Measurements from ENCODE around the gene HILPDA. TPM values are rescaled to one million over a fixed set of nuclear protein-coding genes. Genes with fewer than 3 reads are reported as not detected.

HILPDA gene, protein sequence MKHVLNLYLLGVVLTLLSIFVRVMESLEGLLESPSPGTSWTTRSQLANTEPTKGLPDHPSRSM
- total RNA-seq, result 49.4 TPM

DNA sequence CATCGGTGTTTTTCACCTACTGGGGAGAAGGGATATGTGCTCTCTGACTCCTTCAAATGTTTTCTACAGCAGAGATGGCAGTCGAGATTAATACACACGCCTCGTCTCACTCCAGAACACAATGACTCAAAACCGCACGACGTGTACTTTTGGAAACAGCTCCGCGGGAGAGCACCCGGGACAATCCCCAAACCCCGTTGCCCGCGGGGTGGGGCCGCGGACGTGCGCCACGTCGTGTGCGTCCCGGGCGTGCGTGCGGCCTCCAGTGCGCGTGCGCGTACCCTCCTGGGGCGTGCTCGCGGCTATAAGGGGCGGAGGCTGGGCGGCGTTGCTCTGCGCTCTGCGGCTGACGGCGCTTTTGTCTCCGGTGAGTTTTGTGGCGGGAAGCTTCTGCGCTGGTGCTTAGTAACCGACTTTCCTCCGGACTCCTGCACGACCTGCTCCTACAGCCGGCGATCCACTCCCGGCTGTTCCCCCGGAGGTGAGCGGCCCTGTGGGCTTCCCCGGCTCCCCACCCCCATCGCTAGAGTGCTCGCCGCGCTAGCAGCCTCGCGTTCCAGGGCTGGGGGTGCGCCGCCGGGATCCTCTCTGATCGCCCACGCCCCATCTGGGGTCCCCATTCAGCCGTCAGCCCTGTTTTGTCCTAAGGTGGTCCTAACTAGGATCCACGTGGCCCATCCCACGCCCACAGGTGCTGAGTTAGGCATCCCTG, at the start of gene HILPDA:
HILPDA (plus strand) TSS at position 336 of the 712 bp plus-strand sequence. CDS start 1,391 bp downstream, outside the sequence.
- DNase-seq (ENCODE audit: low spot score), result peak; percentile 96
- peak; percentile 95 for ATAC-seq
- intact Hi-C loops (cut with DNase I), result no loop called here

DNA sequence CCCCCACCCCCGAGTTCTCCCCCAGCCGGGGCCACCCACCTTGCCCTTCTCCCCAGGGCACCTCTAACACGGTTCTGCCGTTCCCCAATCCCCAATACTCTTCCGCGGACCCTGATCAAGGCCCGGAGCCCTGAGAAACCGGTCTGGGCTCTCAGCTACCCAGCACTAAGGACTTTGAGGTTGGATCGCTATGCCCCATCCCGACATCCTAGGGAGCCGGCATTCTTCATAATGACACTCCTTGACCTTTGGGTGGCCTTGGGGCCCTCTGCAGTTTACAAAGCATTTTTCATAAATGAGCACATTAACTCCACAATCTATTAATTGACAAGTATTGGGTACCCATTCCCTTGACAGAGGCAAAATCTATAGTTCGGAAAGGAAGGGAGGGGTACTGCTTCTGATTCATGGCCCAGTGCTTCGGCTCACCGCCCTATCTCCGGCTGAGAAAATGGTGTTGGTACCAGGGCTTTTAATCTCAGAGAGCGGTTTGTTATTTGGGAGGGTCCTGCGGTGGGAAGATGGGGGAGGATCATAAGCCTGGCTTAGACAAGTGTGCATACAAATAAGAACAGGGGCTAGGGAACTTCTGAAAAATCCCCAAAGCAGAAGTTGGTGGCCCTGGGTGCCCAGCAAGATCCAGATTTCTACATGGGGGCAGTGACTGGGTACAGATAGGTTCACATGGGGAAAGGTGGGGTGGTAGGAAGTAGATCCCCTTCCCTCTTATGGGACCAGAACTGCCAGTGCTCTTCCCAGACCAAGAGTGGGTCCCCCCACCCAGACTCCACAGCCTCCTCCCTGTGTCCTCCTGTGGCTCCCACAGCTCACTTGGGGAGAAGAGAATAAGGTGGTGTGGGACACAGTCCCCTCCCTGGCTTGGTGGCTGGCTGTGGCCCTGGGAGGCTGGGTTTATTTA, 49.1 kb upstream of the HILPDA start:
- intact Hi-C loops (cut with DNase I), result loop anchor here (1.0 kb wide), 1 partner anchor 18 kb away; no protein-coding TSS in a partner anchor
- no peak for DNase-seq (ENCODE audit: low spot score)
- no peak for ATAC-seq

DNA sequence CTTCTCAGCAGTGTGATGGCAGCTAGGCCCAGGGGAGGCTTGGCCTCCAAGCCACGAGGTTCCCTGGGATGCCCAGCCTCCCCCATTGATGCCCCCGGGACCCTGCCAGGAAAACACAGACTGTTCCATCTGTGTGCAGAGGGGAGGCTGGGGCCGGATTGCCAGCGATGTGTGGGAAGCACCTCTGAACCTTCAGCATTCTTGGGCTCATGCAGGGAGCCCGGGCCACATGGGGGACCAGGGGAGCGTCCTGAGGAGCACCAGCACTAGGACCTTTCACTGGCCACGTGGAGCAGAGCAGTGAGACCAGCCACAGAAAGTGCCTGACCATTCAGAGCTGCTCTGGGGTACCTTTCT, 48.5 kb upstream of the HILPDA start:
- no peak for ATAC-seq
- DNase-seq (ENCODE audit: low spot score), result no peak
- intact Hi-C loops (cut with DNase I), result no loop called here

DNA sequence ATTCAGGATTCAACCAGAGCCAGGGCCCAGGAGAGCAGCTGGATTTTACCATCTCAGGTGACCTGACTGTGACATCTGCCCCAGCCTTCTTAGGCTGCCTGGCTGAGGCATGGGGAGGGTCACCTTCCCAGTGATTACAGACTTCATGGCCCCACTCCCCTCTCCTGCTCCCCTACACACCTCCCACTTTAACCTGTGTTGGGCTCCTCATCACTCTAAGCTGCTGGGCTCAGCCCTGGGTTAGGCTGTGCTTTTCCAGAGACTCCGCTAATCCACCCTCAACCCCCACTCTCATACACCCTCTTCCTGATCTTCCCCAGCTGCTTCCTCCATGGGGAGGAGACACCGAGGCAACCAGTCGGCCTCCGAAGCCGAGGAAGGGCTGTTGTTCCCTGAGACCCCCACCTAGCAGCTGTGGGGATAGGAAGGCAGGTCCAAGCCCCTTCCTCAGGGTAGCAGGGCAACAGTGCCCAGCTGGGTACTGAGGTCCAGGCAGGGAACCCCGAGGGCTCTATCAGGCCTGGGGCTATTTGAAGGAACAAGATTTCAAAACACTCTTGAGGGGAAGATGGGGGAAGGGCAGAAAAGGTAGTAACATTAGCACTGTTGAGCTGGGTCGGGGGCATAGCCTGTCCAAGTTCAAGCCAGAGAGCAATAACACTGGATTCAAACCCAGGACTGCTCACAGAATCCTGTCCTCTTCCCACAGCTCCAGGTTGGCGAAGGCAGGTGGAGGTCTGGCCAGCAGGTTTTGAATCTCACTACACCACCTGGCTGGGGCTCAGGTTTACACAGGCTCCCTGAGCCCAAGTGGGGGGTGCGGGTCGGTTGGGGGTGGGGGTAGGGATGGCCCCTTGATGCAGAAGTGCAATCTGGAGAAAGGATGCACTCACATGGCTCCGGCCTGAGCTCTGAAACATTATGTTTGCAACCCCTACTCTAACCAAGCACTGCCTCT, 47.6 kb upstream of the HILPDA start:
- intact Hi-C loops (cut with DNase I), result no loop called here
- ATAC-seq (no peak), DNase-seq (ENCODE audit: low spot score) (no peak)

DNA sequence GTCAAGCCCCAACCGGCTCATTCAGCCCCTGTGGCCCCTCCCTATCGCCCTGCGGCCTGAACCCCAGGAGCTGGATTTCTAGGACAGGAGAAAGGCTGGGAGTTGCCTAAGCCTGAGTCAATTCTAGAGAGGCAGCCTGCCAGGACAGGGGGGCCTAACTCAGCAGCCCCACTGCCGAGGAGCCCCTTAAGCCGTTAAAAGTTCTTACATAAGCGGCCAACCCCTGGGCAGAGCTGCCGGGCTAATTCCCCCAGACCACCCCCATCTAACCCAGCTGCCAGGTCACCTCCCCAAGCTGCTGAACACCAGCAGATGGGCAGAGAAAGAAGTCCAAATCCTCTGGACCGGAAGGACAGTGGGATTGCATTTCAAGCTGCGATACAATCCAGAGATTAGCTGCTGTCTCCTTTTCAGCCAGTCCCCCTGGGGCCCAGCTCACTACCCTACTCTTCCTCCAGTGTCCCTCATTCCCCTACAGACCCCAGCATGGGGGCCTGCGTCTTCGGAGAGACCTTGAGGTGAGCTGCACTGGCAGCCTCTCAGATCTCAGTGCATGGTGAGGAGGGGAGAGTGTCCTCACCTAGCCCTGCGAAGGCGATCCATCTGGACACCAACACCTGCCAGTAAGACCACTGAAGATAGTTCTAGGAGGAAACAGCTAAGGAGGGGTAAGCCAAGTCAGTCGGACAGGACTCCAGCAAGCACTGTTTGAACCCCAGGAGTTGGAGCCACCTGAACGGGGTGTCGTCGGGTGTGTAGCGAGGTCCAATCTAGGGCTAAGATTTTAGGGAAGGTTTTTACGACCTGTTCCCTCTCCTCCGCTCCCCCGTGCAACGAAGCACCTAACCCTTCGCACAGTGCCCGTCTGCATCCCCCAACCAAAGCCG, 46.7 kb upstream of the HILPDA start:
- ATAC-seq, result peak; percentile 29
- DNase-seq (ENCODE audit: low spot score), result peak; percentile 72
- intact Hi-C loops (cut with DNase I), result no loop called here

DNA sequence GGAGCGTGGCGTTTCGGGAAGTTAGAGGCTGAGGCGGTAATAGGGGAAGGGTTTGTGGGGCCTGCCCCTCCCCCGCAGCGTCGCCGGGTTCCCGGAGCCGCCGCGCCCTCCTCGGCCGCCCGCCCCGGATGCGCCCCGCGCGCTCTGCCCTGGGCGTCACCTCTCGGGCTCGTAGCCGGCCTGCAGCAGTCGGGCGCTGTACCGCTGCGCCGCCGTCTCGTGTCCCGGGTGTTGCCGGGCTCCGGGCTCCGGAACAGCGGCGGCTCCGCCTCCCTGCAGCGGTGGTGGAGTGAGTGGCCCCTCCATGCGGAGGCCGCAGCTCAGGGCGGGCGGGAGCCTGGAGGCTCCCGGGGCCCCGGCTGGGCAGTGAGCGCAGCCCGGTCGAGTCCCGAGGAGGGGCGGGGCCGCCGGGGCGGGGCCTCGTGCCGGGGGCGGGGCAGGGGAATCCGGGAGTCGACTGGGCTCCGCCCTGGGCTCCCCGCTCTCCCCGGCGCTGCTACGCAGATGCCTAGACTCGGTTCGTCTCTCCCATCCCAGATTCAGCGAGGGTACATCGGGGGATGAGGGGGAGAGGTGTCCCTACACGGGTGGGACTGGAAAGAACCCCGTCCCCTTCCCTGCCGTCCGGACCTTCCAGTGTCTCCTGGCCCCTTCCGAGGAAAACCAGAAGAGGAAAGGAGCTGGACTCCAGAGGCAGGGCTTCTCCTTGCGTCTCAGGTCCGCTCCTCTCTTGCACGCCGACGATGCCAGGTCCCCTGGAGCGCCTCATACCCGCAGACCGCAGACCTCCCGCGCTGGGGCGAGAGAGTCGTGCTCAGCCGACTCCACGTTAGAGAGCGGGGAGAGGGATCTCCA, 45.9 kb upstream of the HILPDA start, which contains the start of gene IMPDH1:
IMPDH1 (minus strand) TSS at position 387 of the 855 bp plus-strand sequence; CDS start at position 306, 81 bp downstream.
- ATAC-seq, result peak; percentile 92
- intact Hi-C loops (cut with DNase I), result no loop called here

DNA sequence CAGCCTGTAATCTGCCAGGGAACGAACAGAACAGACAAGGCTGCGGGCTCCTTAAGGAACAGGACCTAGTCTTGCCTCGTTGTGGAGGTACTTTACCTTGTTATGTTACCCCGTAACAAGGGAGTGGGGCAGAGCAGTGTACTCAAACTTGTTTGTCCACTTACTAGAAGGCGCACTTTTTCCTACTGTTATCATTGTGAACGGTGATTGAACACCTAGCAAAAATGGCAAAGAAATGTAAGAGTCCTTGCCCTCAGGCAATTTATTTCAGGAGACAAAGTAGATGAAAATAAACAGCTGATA, 45.3 kb upstream of the HILPDA start:
- no peak for DNase-seq (ENCODE audit: low spot score)
- intact Hi-C loops (cut with DNase I), result no loop called here
- ATAC-seq, result no peak

More for the DNA sequence above, 45.9 kb upstream of the HILPDA start, which contains the start of gene IMPDH1:
- peak; percentile 96 for DNase-seq (ENCODE audit: low spot score)

DNA sequence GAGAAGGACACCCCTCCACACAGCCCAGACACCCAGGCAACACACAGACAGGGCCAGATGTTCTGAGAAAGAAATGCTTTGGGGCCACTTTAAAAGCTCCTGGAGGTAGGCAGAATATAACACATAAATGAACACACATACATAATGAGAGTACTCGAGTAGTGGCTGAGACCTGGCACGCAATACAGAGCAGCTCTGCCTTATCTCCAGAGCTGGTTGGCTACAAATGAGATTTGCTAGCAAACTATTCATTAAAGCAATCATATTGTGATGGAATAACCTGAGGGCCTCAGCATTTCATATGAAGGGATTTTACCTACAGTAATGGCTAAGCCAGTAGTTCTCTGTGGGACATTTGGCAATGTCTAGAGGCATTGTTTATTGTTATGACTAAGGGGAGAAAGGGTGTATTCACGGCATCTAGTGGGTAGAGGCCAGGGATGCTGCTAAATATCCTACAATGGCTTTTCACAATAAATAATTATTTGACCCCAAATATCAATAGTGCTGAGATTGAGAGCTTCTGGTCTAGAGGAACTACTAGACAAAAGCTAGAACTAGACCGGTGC, 40.4 kb upstream of the HILPDA start:
- ATAC-seq (no peak), DNase-seq (ENCODE audit: low spot score) (no peak)
- intact Hi-C loops (cut with DNase I), result no loop called here

DNA sequence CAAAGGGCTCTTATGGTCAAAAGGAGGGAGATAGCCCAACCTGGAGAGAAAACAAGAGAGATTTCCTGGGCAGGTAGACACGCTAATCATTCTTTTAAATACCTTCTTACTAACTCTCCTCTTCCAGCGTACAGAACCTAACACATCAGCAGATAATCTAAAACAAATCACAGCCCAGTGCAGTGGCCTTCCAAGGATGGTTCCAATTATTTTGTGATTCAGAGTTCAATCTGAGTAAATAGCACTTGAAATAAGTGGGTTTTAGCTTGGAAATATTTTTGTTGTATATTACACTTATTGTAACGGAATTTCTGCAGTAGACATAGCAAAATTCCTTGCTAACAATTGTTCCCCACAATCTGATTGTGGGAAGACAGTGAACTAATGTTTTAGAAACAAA, 38.6 kb upstream of the HILPDA start:
- DNase-seq (ENCODE audit: low spot score), result no peak
- intact Hi-C loops (cut with DNase I), result no loop called here
- ATAC-seq, result no peak

DNA sequence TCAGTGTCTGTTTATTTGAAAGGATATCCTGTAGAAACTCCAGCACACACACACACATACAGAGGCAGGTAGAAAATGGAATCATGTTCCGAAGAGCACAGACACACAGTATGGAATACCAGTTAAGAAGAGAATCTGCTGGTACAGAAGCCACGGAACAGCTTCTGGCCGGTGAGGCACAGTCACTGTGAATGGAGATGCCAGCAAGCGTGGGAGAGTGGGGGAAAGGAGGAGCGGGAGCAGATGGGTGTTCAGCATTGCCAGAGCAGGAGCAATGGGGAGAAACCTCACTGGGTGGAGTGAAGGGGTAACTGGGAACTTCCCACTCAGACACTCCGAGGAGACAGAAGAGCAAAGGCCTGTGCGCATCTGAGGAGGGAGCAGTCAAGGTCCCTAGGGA, 36.4 kb upstream of the HILPDA start:
- intact Hi-C loops (cut with DNase I), result no loop called here
- no peak for ATAC-seq
- no peak for DNase-seq (ENCODE audit: low spot score)

DNA sequence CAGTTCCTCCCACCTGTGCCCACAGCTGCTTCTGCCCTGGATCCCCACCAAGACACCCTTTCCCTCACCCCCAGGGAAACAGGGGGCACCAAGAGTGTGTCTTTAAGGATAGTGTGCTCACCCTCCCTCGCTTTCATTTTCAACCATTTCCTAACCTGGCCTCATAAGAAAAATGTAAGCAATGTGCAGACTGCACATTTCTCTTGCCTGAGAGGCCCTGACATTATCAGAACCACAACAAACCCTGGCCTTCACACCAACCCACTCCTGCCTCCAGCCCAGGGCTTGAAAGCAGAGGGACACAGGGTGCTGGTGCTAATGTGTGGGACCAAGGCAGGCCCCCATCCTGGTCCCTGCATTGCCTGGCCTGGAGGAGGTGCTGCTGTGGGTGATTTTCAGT, 34.9 kb upstream of the HILPDA start:
- no peak for DNase-seq (ENCODE audit: low spot score)
- no peak for ATAC-seq
- intact Hi-C loops (cut with DNase I), result no loop called here

DNA sequence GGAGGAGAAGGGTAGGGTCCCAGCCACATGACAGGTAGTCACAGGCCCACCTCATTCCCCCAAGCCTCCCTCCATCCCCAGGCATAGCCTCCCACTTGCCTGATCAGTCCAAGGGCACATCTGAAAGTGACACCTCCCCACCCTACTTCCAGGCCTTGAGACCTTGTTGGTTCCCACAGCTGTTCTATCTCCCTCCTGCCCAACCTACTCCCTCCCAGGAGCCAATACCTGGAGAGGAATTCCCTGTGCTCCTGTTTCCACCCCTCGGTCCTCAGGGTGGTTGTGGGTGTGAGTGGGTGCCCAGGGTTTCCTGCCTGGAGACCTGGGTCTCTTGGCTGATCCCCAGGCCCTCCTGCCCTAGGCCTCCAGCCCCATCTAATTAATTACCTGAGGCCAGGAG, 34.3 kb upstream of the HILPDA start:
- no peak for DNase-seq (ENCODE audit: low spot score)
- ATAC-seq, result no peak
- intact Hi-C loops (cut with DNase I), result no loop called here

DNA sequence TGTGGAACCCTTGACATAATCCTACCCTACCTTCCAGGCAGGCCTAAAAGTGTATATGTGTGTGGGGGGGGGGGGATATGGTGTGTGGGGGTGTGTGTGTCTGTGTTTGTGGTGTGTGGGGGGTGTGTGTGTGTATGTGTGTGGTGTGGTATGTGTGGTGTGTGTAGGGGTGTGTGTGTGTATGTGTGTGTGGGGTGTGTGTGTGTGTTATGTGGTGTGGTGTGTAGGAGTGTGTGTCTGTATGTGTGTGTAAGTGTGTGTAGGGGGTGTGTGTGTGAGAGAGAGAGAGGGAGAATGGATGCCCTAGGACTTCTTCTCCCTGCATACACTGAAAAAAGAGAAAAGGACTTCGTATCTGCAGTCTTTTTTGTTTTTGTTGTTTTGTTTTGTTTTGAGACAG, 33.6 kb upstream of the HILPDA start:
- DNase-seq (ENCODE audit: low spot score) (no peak), ATAC-seq (no peak)
- intact Hi-C loops (cut with DNase I), result no loop called here

DNA sequence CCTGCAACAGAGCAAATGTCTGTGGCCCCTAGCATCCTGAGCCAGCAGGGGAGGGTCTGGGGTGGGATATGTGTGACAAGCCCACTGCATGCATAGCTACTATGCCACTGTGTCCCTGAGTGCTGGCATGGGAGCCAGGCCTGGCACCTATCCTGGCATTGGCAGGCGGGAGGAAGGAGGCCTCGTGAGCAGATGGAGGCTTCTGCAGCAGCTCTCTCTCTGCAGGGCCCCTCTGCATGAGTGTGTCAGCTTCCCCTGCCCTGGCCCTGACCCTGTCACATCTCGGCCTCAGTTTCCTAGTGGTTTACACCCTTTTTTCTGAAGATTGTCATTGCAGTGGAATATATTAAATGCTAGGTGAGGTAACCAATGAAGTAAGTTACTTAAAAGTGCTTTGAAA, 32.8 kb upstream of the HILPDA start:
- intact Hi-C loops (cut with DNase I), result no loop called here
- DNase-seq (ENCODE audit: low spot score) (no peak), ATAC-seq (no peak)

DNA sequence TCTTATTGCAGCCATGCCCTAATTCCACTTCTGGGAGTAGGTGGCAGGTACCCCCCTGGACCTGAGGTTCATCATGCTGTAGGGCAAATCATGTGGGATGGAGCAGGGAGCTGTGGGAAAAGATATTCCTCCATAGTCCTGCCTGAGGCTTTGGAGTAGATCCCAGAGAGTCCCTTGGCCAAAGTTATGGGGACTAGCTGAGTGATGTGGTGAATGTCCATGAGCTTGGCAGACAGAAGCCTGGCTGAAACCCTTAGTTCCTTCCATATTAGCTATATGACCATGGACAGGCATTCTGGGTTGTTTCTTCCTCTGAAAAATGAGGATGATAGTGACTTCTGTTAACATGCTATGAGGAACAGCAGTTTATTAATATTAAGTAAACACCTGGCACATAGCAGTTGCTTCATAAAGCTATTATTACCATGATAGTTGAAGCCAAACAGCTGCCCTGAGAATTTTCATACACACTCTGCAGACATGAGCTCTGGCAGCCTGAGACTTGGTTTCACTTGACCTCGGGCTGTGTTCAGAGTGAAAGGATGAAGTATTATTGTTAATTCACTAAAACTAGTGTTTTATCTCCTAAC, 30.9 kb upstream of the HILPDA start:
- no peak for DNase-seq (ENCODE audit: low spot score)
- no peak for ATAC-seq
- intact Hi-C loops (cut with DNase I), result no loop called here

DNA sequence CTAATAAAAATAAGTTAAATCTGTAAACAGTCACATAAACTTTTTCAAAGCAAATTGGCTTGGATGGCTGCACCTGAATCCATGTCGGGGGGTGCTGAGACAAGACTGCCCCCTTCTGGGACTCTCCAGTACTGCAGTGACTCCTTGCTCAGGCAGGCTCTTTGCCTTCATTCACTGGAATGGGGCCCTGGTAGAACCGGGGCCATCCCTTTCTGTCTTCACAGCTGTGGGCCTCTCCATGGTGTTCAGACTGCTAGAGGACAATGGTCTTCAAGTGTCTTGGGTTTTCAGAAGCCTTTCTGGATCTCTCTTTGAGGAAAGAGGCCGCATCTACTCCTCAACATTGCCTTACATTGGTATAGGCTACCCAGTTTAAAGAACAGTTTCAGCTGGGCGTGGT, 29.8 kb upstream of the HILPDA start:
- DNase-seq (ENCODE audit: low spot score) (peak; percentile 87), ATAC-seq (peak; percentile 50)
- intact Hi-C loops (cut with DNase I), result no loop called here
